Upper lobe of left lung (tissue), 4 donors: Measurements from ENCODE around the gene MYO15B.

ENCODE experiments used
- CTCF ChIP-seq, 6 experiments: fragments of 450-650 bp in 4 of 6; fragments of 200-600 bp in 2 of 6; sonication (generic) in 2 of 6; IDR thresholded peaks; one replicate each; pipeline ENCODE4 v1.5.1; 2016 to 2019; ENCODE audit warnings: antibody characterized with exemption in 6 of 6
- EP300 ChIP-seq, 4 donors: sonication (generic); formaldehyde crosslinking; IDR thresholded peaks; one replicate each; pipeline ENCODE4 v1.5.1; 2017; ENCODE audit warnings: antibody characterized with exemption in 4 of 4, control low read depth in 2 of 4
- POLR2A ChIP-seq, 4 donors: fragments of 450-650 bp; IDR thresholded peaks; one replicate each; pipeline ENCODE4 v1.5.1; 2016 to 2017; ENCODE audit warnings: antibody characterized with exemption in 4 of 4, mild to moderate bottlenecking in 2 of 4
- POLR2AphosphoS5 ChIP-seq, 2 donors: sonication (generic); formaldehyde crosslinking; IDR thresholded peaks; one replicate each; pipeline ENCODE4 v1.5.1; 2017; ENCODE audit warnings: antibody characterized with exemption in 2 of 2

DNA sequence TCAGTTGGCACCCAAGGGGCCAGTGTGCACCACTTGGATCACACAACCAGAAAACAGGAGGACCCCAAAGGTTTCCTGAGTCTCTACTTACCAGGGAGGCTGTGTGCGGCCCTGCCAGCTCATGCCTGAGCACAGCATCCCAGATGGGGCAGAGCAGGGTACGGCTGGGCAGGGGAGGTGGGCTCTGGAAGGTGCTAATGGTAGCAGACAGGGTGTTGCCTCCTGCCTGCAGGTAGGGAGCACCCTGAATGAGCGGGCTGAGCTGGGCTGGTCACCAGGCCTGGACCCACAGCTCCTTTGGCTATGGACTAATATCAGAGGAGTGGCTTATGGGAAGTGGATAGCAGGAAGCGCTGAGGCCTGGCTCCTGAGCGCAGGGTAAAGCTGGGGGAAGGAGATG is 64.7 kb downstream of the MYO15B start:
- TF ChIP-seq POLR2AphosphoS5 (IDR thresholded peaks at IDR 0.05) (no peak), CTCF (IDR thresholded peaks at IDR 0.05) (no peak), POLR2A (IDR thresholded peaks at IDR 0.05) (no peak), EP300 (IDR thresholded peaks at IDR 0.05) (no peak)
